HG03520 (cell line): ENCODE results near the gene TEX2.
A peak's percentile ranks its signal among the peaks of the same experiment; 100 is the strongest.

Experiments
- ATAC-seq: cut with Tn5 transposase; IDR thresholded peaks from one replicate; pipeline ENCODE4 v1.9.1; 2021; ENCODE audit warnings: mild to moderate bottlenecking, moderate library complexity; ENCODE audit not compliant: unreplicated experiment

The TEX2 gene

GRCh38 chr17:64269687-64270649, 6.9 kb upstream of the TEX2 start:
- no peak for ATAC-seq

- no peak for ATAC-seq
These were observed 1.8 kb upstream of the TEX2 start for GRCh38 chr17:64264891-64265290.

GRCh38 chr17:64262198-64262999, 661 bp downstream of the TEX2 start:
- ATAC-seq, result peak; percentile 19

- no peak for ATAC-seq
These were observed 1.5 kb downstream of the TEX2 start for GRCh38 chr17:64261417-64262145.

- ATAC-seq, result no peak
These were observed 2.2 kb downstream of the TEX2 start for GRCh38 chr17:64260886-64261285.

GRCh38 chr17:64259922-64260321, 3.1 kb downstream of the TEX2 start:
- no peak for ATAC-seq

GRCh38 chr17:64259426-64259825, 3.6 kb downstream of the TEX2 start:
- no peak for ATAC-seq

GRCh38 chr17:64256913-64257807, 5.9 kb downstream of the TEX2 start:
- ATAC-seq, result no peak

GRCh38 chr17:64255764-64256163, 7.3 kb downstream of the TEX2 start:
- no peak for ATAC-seq

GRCh38 chr17:64254755-64255154, 8.3 kb downstream of the TEX2 start:
- no peak for ATAC-seq

GRCh38 chr17:64253470-64253869, 9.6 kb downstream of the TEX2 start:
- ATAC-seq, result no peak

- ATAC-seq, result no peak
These were observed 10.2 kb downstream of the TEX2 start for GRCh38 chr17:64252831-64253230.

GRCh38 chr17:64250233-64250835, 12.7 kb downstream of the TEX2 start:
- ATAC-seq, result no peak

GRCh38 chr17:64247836-64248235, 15.2 kb downstream of the TEX2 start:
- ATAC-seq, result no peak

GRCh38 chr17:64245218-64246145, 17.6 kb downstream of the TEX2 start:
- ATAC-seq, result no peak

GRCh38 chr17:64244165-64244564, 18.9 kb downstream of the TEX2 start:
- ATAC-seq, result no peak

GRCh38 chr17:64243340-64243739, 19.7 kb downstream of the TEX2 start:
- no peak for ATAC-seq

GRCh38 chr17:64242633-64243032, 20.4 kb downstream of the TEX2 start:
- no peak for ATAC-seq
